ENCODE data around the gene VCAM1. TPM values are rescaled to one million over a fixed set of nuclear protein-coding genes. Genes with fewer than 3 reads are reported as not detected.

VCAM1 gene, protein sequence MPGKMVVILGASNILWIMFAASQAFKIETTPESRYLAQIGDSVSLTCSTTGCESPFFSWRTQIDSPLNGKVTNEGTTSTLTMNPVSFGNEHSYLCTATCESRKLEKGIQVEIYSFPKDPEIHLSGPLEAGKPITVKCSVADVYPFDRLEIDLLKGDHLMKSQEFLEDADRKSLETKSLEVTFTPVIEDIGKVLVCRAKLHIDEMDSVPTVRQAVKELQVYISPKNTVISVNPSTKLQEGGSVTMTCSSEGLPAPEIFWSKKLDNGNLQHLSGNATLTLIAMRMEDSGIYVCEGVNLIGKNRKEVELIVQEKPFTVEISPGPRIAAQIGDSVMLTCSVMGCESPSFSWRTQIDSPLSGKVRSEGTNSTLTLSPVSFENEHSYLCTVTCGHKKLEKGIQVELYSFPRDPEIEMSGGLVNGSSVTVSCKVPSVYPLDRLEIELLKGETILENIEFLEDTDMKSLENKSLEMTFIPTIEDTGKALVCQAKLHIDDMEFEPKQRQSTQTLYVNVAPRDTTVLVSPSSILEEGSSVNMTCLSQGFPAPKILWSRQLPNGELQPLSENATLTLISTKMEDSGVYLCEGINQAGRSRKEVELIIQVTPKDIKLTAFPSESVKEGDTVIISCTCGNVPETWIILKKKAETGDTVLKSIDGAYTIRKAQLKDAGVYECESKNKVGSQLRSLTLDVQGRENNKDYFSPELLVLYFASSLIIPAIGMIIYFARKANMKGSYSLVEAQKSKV
- total RNA-seq (2022; extraction: Qiagen RNA extraction), result 0.02 to 0.06 TPM (median 0.05 TPM) in 4 of 5 replicates, not detected in the other

DNA sequence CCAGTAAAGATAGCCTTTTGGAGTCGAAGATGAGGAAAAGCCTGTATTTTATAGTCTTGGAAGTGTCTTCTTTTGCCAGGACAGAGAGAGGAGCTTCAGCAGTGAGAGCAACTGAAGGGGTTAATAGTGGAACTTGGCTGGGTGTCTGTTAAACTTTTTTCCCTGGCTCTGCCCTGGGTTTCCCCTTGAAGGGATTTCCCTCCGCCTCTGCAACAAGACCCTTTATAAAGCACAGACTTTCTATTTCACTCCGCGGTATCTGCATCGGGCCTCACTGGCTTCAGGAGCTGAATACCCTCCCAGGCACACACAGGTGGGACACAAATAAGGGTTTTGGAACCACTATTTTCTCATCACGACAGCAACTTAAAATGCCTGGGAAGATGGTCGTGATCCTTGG lies at the start of gene VCAM1:
VCAM1 (plus strand) TSS at position 253 of the 400 bp plus-strand sequence; CDS start at position 372, 119 bp downstream.

Other genes starting within 250 kb of the VCAM1 start
- gene GPR88, start 181.6 kb upstream of the VCAM1 start, total RNA-seq (2022; extraction: Qiagen RNA extraction), result not detected in 5 replicates
- gene EXTL2, start 175.1 kb downstream of the VCAM1 start, total RNA-seq (2022; extraction: Qiagen RNA extraction), result 6.0 to 8.3 TPM (median 7.3 TPM) in 5 replicates
- 6.2 to 12.2 TPM (median 9.7 TPM) in 5 replicates for gene SLC30A7, start 176.3 kb downstream of the VCAM1 start, total RNA-seq (2022; extraction: Qiagen RNA extraction)

Measured in A549 treated with Hydrocortisone at 1 μM for 4 hours (cell line).